SK-N-SH treated with all-trans-retinoic acid at 6 μM for 48 hours (cell line): ENCODE data around the gene BPIFB2.

ENCODE experiments used
- ATAC-seq: fragments of 200-7000 bp; cut with Tn5 transposase; 3 replicates; pipeline ENCODE4 v1.9.1; 2020; ENCODE audit warnings: mild to moderate bottlenecking, moderate library complexity
- ARNTL ChIP-seq: fragments of 450-650 bp; formaldehyde crosslinking; IDR thresholded peaks from 2 replicates; pipeline ENCODE4 v1.5.0; 2020; ENCODE audit warnings: low read depth, mild to moderate bottlenecking, moderate library complexity, borderline replicate concordance
- ESRRG ChIP-seq: fragments of 250-450 bp; sonication (Bioruptor Pico); IDR thresholded peaks from 2 replicates; pipeline ENCODE4 v1.6.1; 2021; ENCODE audit warnings: mild to moderate bottlenecking
- GLIS3 ChIP-seq: fragments of 250-450 bp; sonication (Bioruptor Pico); IDR thresholded peaks from 2 replicates; pipeline ENCODE4 v1.5.0; 2020; ENCODE audit warnings: mild to moderate bottlenecking, moderate library complexity
- ISL1 ChIP-seq: fragments of 250-450 bp; sonication (Bioruptor Pico); IDR thresholded peaks from 2 replicates; pipeline ENCODE4 v2.1.2; 2022; ENCODE audit warnings: mild to moderate bottlenecking, moderate library complexity
- OSR1 ChIP-seq: fragments of 250-450 bp; sonication (Bioruptor Pico); IDR thresholded peaks from 2 replicates; pipeline ENCODE4 v1.8.0; 2022; ENCODE audit warnings: moderate library complexity, mild to moderate bottlenecking, inconsistent platforms
- PPARA ChIP-seq: fragments of 250-450 bp; sonication (Bioruptor Pico); IDR thresholded peaks from 2 replicates; pipeline ENCODE4 v1.5.0; 2020; ENCODE audit warnings: mild to moderate bottlenecking, borderline replicate concordance
- RARB ChIP-seq: fragments of 250-450 bp; sonication (Bioruptor Pico); IDR thresholded peaks from 2 replicates; pipeline ENCODE4 v1.8.0; 2021; ENCODE audit warnings: mild to moderate bottlenecking, moderate library complexity
- SNAI2 ChIP-seq: fragments of 250-450 bp; sonication (Bioruptor Pico); IDR thresholded peaks from 2 replicates; pipeline ENCODE4 v1.5.0; 2020; ENCODE audit warnings: mild to moderate bottlenecking, moderate library complexity
- TCF4 ChIP-seq: fragments of 250-450 bp; sonication (Bioruptor Pico); IDR thresholded peaks from 2 replicates; pipeline ENCODE4 v1.8.0; 2021; ENCODE audit warnings: mild to moderate bottlenecking, moderate library complexity, borderline replicate concordance
- TOX ChIP-seq: fragments of 250-450 bp; sonication (Bioruptor Pico); IDR thresholded peaks from 2 replicates; pipeline ENCODE4 v1.8.0; 2021; ENCODE audit warnings: mild to moderate bottlenecking, moderate library complexity, borderline replicate concordance
- ZC3H10 ChIP-seq: fragments of 250-450 bp; sonication (Bioruptor Pico); IDR thresholded peaks from 2 replicates; pipeline ENCODE4 v1.5.1; 2021; ENCODE audit warnings: mild to moderate bottlenecking, moderate library complexity
- ZFP3 ChIP-seq: fragments of 250-450 bp; sonication (Bioruptor Pico); IDR thresholded peaks from 2 replicates; pipeline ENCODE4 v1.5.0; 2020; ENCODE audit warnings: mild to moderate bottlenecking, moderate library complexity
- ZFP30 ChIP-seq: fragments of 450-650 bp; formaldehyde crosslinking; IDR thresholded peaks from 2 replicates; pipeline ENCODE4 v1.5.0; 2022; ENCODE audit warnings: mild to moderate bottlenecking, moderate library complexity
- ZNF565 ChIP-seq: fragments of 450-650 bp; formaldehyde crosslinking; conservative IDR thresholded peaks from 2 replicates; pipeline ENCODE4 v1.5.0; 2020; ENCODE audit warnings: low read depth, mild to moderate bottlenecking, moderate library complexity
- ZNF70 ChIP-seq: fragments of 450-650 bp; formaldehyde crosslinking; IDR thresholded peaks from 2 replicates; pipeline ENCODE4 v1.5.0; 2020; ENCODE audit warnings: mild to moderate bottlenecking, moderate library complexity
- ZNF8 ChIP-seq: fragments of 450-650 bp; formaldehyde crosslinking; IDR thresholded peaks from 2 replicates; pipeline ENCODE4 v1.5.0; 2020; ENCODE audit warnings: mild to moderate bottlenecking, moderate library complexity
- TF ChIP-seq, protein P1 (sequence below): fragments of 250-450 bp; sonication (Bioruptor Pico); IDR thresholded peaks from 2 replicates; pipeline ENCODE4 v1.8.0; 2021; ENCODE audit warnings: low read depth, mild to moderate bottlenecking, moderate library complexity, borderline replicate concordance
- TF ChIP-seq, protein P2 (sequence below): fragments of 250-450 bp; sonication (Bioruptor Pico); IDR thresholded peaks from 2 replicates; pipeline ENCODE4 v1.8.0; 2020; ENCODE audit warnings: mild to moderate bottlenecking, moderate library complexity, borderline replicate concordance
- TF ChIP-seq, protein P3 (sequence below): fragments of 250-450 bp; sonication (Bioruptor Pico); IDR thresholded peaks from 2 replicates; pipeline ENCODE4 v1.5.1; 2021; ENCODE audit warnings: mild to moderate bottlenecking, moderate library complexity
- TF ChIP-seq, protein P4 (sequence below): fragments of 250-450 bp; sonication (Bioruptor Pico); IDR thresholded peaks from 2 replicates; pipeline ENCODE4 v1.5.1; 2020; ENCODE audit warnings: low read depth, mild to moderate bottlenecking, moderate library complexity
- TF ChIP-seq, protein P5 (sequence below): fragments of 250-450 bp; sonication (Bioruptor Pico); IDR thresholded peaks from 2 replicates; pipeline ENCODE4 v1.5.0; 2020; ENCODE audit warnings: mild to moderate bottlenecking, moderate library complexity

The BPIFB2 gene

DNA sequence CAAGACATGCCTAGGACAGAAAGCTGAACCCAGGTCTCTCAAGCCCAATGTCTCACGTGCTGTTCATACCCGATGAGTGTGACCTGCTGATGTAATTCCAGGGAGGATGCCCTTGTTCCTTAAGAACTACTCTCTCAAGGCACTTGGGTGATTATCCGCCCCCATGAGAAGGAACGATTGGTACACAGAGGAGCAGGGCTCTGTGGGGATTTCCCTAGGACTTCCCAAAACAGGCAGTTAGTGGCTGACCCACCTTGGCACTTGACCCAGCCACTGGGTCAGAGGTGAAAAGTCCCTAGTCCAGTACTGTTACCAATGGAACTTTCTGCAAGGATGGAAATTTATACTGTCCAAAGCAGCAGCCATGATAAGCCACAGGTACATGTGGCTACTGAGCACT is 14.8 kb downstream of the BPIFB2 start (continued):
- TF ChIP-seq ESRRG: no peak

DNA sequence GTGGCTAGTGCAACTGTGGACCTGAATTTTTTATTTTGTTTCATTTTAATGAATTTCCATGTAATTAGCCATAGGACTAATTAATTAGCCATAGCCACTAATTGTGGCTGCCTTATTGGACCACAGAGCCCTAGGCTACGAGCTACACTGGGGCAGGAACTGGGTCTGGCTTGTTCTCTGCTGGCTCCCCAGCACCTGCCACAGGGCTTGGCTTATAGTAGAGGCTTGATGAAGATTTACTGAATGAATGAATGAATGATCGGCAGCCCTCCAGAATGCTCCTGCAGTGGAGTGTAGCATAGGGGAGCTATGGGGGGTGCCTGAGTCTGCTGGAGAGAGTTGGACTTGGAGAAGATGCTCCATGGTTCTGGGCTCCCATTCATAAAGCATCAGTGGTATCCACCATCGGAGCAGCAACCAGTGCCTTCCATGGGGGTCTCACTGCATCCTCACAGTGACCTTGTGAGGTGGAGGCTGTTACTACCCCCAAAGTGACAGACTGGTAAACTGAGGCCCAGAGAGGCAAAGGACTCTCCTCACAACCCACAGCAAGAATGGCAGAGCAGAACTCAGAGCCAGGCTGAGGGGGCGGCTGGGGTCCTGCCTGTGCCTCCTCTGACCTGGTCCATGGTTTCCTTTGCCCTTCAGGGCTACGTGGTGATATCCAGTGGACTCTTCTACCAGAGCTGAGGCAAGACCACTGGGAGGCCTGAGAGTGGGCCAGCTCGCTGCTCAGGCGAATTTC is 15.4 kb downstream of the BPIFB2 start:
- no peak for ATAC-seq

DNA sequence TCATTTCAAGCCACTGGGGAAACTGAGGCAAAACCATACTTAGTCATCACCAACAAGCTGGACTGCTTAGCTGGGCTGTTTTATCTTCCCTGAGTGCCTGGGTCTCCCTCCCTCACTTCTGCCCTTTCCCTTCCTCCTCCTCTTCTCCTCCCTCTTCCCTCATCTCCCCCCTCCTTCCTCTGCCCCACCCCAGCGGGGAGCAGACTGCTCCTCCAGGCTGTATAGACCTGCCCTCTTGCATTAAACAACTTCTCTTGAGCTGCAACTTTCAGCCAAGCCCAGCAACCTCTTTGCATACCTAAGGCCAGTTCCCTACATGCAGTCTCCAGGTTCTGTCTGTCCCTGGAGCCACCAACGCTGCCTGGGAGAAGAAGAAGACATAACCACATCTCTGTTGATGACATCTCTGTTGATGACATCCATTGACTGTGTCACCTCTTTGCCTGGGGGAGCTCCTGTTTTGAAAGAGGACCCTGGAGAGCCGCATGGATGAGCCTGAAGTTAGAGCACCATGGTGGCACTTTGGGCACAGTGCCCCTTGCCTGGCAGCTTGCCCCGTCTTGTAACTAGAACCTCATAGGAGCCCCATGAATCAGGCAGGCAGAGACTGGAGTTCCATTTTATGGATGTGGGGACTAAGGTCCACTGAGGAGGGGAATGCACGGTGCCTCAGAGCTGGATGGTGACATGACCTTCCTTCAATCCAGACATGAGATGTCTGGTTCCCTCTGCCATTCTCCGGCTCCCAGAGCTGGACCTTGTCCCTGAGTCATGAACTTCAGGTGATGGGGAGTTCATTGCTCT is 16.1 kb downstream of the BPIFB2 start:
- no peak for ATAC-seq
- no peak for TF ChIP-seq ZFP3 (CRISPR knock-in tag)
- TF ChIP-seq PPARA (CRISPR knock-in tag): no peak
- TF ChIP-seq, protein P1, sequence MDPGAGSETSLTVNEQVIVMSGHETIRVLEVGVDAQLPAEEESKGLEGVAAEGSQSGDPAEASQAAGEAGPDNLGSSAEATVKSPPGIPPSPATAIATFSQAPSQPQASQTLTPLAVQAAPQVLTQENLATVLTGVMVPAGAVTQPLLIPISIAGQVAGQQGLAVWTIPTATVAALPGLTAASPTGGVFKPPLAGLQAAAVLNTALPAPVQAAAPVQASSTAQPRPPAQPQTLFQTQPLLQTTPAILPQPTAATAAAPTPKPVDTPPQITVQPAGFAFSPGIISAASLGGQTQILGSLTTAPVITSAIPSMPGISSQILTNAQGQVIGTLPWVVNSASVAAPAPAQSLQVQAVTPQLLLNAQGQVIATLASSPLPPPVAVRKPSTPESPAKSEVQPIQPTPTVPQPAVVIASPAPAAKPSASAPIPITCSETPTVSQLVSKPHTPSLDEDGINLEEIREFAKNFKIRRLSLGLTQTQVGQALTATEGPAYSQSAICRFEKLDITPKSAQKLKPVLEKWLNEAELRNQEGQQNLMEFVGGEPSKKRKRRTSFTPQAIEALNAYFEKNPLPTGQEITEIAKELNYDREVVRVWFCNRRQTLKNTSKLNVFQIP (CRISPR knock-in tag): no peak
- TF ChIP-seq ISL1 (CRISPR knock-in tag): no peak
- no peak for TF ChIP-seq ARNTL (CRISPR knock-in tag)
- no peak for TF ChIP-seq ZNF8 (CRISPR knock-in tag)
- TF ChIP-seq TCF4 (CRISPR knock-in tag): no peak
- TF ChIP-seq, protein P2, sequence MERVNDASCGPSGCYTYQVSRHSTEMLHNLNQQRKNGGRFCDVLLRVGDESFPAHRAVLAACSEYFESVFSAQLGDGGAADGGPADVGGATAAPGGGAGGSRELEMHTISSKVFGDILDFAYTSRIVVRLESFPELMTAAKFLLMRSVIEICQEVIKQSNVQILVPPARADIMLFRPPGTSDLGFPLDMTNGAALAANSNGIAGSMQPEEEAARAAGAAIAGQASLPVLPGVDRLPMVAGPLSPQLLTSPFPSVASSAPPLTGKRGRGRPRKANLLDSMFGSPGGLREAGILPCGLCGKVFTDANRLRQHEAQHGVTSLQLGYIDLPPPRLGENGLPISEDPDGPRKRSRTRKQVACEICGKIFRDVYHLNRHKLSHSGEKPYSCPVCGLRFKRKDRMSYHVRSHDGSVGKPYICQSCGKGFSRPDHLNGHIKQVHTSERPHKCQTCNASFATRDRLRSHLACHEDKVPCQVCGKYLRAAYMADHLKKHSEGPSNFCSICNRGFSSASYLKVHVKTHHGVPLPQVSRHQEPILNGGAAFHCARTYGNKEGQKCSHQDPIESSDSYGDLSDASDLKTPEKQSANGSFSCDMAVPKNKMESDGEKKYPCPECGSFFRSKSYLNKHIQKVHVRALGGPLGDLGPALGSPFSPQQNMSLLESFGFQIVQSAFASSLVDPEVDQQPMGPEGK (CRISPR knock-in tag): no peak
- TF ChIP-seq SNAI2 (CRISPR knock-in tag): no peak
- TF ChIP-seq ZC3H10: no peak

More for the DNA sequence above, 15.4 kb downstream of the BPIFB2 start:
- TF ChIP-seq ZC3H10 (no peak), RARB (CRISPR knock-in tag) (no peak), GLIS3 (CRISPR knock-in tag) (no peak), TCF4 (CRISPR knock-in tag) (no peak), SNAI2 (CRISPR knock-in tag) (no peak), PPARA (CRISPR knock-in tag) (no peak), ZNF565 (CRISPR knock-in tag) (no peak), ZNF70 (CRISPR knock-in tag) (no peak), ZFP30 (CRISPR knock-in tag) (no peak), TOX (no peak), ISL1 (CRISPR knock-in tag) (no peak), OSR1 (no peak), ZFP3 (CRISPR knock-in tag) (no peak), ARNTL (CRISPR knock-in tag) (no peak)
- TF ChIP-seq, protein P3, sequence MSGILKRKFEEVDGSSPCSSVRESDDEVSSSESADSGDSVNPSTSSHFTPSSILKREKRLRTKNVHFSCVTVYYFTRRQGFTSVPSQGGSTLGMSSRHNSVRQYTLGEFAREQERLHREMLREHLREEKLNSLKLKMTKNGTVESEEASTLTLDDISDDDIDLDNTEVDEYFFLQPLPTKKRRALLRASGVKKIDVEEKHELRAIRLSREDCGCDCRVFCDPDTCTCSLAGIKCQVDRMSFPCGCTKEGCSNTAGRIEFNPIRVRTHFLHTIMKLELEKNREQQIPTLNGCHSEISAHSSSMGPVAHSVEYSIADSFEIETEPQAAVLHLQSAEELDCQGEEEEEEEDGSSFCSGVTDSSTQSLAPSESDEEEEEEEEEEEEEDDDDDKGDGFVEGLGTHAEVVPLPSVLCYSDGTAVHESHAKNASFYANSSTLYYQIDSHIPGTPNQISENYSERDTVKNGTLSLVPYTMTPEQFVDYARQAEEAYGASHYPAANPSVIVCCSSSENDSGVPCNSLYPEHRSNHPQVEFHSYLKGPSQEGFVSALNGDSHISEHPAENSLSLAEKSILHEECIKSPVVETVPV (CRISPR knock-in tag): no peak
- TF ChIP-seq, protein P4, sequence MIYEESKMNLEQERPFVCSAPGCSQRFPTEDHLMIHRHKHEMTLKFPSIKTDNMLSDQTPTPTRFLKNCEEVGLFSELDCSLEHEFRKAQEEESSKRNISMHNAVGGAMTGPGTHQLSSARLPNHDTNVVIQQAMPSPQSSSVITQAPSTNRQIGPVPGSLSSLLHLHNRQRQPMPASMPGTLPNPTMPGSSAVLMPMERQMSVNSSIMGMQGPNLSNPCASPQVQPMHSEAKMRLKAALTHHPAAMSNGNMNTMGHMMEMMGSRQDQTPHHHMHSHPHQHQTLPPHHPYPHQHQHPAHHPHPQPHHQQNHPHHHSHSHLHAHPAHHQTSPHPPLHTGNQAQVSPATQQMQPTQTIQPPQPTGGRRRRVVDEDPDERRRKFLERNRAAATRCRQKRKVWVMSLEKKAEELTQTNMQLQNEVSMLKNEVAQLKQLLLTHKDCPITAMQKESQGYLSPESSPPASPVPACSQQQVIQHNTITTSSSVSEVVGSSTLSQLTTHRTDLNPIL (CRISPR knock-in tag): no peak
- TF ChIP-seq, protein P1 (CRISPR knock-in tag): no peak
- TF ChIP-seq, protein P5, sequence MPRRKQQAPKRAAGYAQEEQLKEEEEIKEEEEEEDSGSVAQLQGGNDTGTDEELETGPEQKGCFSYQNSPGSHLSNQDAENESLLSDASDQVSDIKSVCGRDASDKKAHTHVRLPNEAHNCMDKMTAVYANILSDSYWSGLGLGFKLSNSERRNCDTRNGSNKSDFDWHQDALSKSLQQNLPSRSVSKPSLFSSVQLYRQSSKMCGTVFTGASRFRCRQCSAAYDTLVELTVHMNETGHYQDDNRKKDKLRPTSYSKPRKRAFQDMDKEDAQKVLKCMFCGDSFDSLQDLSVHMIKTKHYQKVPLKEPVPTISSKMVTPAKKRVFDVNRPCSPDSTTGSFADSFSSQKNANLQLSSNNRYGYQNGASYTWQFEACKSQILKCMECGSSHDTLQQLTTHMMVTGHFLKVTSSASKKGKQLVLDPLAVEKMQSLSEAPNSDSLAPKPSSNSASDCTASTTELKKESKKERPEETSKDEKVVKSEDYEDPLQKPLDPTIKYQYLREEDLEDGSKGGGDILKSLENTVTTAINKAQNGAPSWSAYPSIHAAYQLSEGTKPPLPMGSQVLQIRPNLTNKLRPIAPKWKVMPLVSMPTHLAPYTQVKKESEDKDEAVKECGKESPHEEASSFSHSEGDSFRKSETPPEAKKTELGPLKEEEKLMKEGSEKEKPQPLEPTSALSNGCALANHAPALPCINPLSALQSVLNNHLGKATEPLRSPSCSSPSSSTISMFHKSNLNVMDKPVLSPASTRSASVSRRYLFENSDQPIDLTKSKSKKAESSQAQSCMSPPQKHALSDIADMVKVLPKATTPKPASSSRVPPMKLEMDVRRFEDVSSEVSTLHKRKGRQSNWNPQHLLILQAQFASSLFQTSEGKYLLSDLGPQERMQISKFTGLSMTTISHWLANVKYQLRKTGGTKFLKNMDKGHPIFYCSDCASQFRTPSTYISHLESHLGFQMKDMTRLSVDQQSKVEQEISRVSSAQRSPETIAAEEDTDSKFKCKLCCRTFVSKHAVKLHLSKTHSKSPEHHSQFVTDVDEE (CRISPR knock-in tag): no peak
